ENCODE data around the gene LYRM1. TPM values are rescaled to one million over a fixed set of nuclear protein-coding genes. Genes with fewer than 3 reads are reported as not detected.
"Not testable (repeated sequence)": the region's sequence is repeated elsewhere in the genome, so short reads cannot be mapped to it uniquely, and the experiment has no call there.

Gene LYRM1
- 39.2 and 47.2 TPM in 2 replicates for total RNA-seq

- DNase-seq (ENCODE audit: low read depth in 2 of 2) = peak; percentile 98 to 100
Observed at GRCh38 chr16:20900299-20901067, at the start of gene LYRM1, which contains the start of gene DCUN1D3. Gene LYRM1 (plus strand): TSS chr16:20900771. CDS start chr16:20915556, 14,785 bp downstream. Gene DCUN1D3 (minus strand): TSS chr16:20900358. CDS start chr16:20862538, 37,820 bp downstream.

- DNase-seq (ENCODE audit: low read depth in 2 of 2) = peak in 1 of 2 donors; percentile 71
Observed at GRCh38 chr16:20850981-20851380, 49.6 kb upstream of the LYRM1 start.

GRCh38 chr16:20851601-20852000 is 49.0 kb upstream of the LYRM1 start:
- DNase-seq (ENCODE audit: low read depth in 2 of 2) = peak; percentile 38 to 63

GRCh38 chr16:20853143-20853542 is 47.4 kb upstream of the LYRM1 start:
- DNase-seq (ENCODE audit: low read depth in 2 of 2) = no peak

GRCh38 chr16:20853981-20854620 is 46.5 kb upstream of the LYRM1 start:
- DNase-seq (ENCODE audit: low read depth in 2 of 2) = peak in 1 of 2 donors; percentile 51

- DNase-seq (ENCODE audit: low read depth in 2 of 2) = no peak
Observed at GRCh38 chr16:20854963-20855362, 45.6 kb upstream of the LYRM1 start.

- DNase-seq (ENCODE audit: low read depth in 2 of 2) = no peak
Observed at GRCh38 chr16:20857281-20857680, 43.3 kb upstream of the LYRM1 start.

GRCh38 chr16:20859229-20859628 is 41.3 kb upstream of the LYRM1 start:
- DNase-seq (ENCODE audit: low read depth in 2 of 2) = no peak

GRCh38 chr16:20859699-20860098 is 40.9 kb upstream of the LYRM1 start:
- no peak for DNase-seq (ENCODE audit: low read depth in 2 of 2)

GRCh38 chr16:20860361-20860760 is 40.2 kb upstream of the LYRM1 start:
- peak in 1 of 2 donors; percentile 25 for DNase-seq (ENCODE audit: low read depth in 2 of 2)

- DNase-seq (ENCODE audit: low read depth in 2 of 2) = not testable (repeated sequence)
Observed at GRCh38 chr16:20860995-20861394, 39.6 kb upstream of the LYRM1 start.

GRCh38 chr16:20862162-20862960 is 38.2 kb upstream of the LYRM1 start:
- DNase-seq (ENCODE audit: low read depth in 2 of 2) = no peak

GRCh38 chr16:20864376-20864775 is 36.2 kb upstream of the LYRM1 start:
- DNase-seq (ENCODE audit: low read depth in 2 of 2) = not testable (repeated sequence)

GRCh38 chr16:20865420-20866131 is 35.0 kb upstream of the LYRM1 start:
- peak; percentile 44 to 67 for DNase-seq (ENCODE audit: low read depth in 2 of 2)

GRCh38 chr16:20866145-20866772 is 34.3 kb upstream of the LYRM1 start:
- DNase-seq (ENCODE audit: low read depth in 2 of 2) = peak; percentile 75 to 89

GRCh38 chr16:20866801-20867200 is 33.8 kb upstream of the LYRM1 start:
- DNase-seq (ENCODE audit: low read depth in 2 of 2) = no peak

GRCh38 chr16:20867585-20867984 is 33.0 kb upstream of the LYRM1 start:
- DNase-seq (ENCODE audit: low read depth in 2 of 2) = peak; percentile 42 to 56

GRCh38 chr16:20868890-20869289 is 31.7 kb upstream of the LYRM1 start:
- DNase-seq (ENCODE audit: low read depth in 2 of 2) = peak; percentile 60 to 70

GRCh38 chr16:20870122-20870820 is 30.3 kb upstream of the LYRM1 start:
- no peak for DNase-seq (ENCODE audit: low read depth in 2 of 2)

GRCh38 chr16:20871258-20871657 is 29.3 kb upstream of the LYRM1 start:
- no peak for DNase-seq (ENCODE audit: low read depth in 2 of 2)

All from lung microvascular endothelial cell (primary cell).